ENCODE results near the gene USP48. TPM values are rescaled to one million over a fixed set of nuclear protein-coding genes. Genes with fewer than 3 reads are reported as not detected.
"Not testable (repeated sequence)": the region's sequence is repeated elsewhere in the genome, so short reads cannot be mapped to it uniquely, and the experiment has no call there.

Gene USP48
- total and polyA plus RNA-seq, 5 donors from 2014 or later: 31.3 to 126 (median 39.2) TPM

DNA sequence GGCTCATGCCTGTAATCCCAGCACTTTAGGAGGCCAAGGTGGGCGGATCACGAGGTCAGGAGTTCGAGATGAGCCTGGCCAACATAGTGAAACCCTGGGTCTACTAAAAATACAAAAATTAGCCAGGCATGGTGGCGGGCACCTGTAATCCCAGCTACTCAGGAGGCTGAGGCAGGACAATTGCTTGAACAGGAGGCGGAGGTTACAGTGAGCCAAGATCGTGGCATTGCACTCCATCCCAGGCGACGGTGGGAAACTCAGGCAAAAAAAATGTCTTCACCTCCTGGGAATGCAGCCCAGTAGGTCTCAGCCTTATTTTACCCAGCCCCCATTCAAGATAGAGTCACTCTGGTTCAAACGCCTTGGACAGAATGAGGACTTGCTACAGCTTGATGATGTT is 2.8 kb upstream of the USP48 start:
- not testable (repeated sequence) for H3K9me3 Mint-ChIP-seq; H3K27ac ChIP-seq (ENCODE audit: insufficient read depth, low read length, poor library complexity, severe bottlenecking); H3K27me3 ChIP-seq (ENCODE audit: control insufficient read depth, insufficient read depth, low read length); H3K36me3 Mint-ChIP-seq; H3K4me3 ChIP-seq (ENCODE audit: low read depth, low read length); ATAC-seq (ENCODE audit: low read depth in 2 of 2); H3K9me3 ChIP-seq (ENCODE audit: control insufficient read depth in 2 of 2, low read length in 2 of 2); H3K27ac Mint-ChIP-seq; DNase-seq; H3K36me3 ChIP-seq (ENCODE audit: control insufficient read depth, insufficient read depth, low read length)
- peaks cover 12% of the 10 kb centered on the region for H3K4me1 ChIP-seq (ENCODE audit: control insufficient read depth, insufficient read depth, low read length, poor library complexity, severe bottlenecking)
- peaks cover 8 to 17% (median 12%) of the 10 kb centered on the region in 4 donors for H3K4me1 Mint-ChIP-seq
- peak overlapping the region in 1 of 4 donors; percentile 27 for H3K4me3 Mint-ChIP-seq
- H3K27me3 Mint-ChIP-seq: peaks cover 28% of the 10 kb centered on the region

DNA sequence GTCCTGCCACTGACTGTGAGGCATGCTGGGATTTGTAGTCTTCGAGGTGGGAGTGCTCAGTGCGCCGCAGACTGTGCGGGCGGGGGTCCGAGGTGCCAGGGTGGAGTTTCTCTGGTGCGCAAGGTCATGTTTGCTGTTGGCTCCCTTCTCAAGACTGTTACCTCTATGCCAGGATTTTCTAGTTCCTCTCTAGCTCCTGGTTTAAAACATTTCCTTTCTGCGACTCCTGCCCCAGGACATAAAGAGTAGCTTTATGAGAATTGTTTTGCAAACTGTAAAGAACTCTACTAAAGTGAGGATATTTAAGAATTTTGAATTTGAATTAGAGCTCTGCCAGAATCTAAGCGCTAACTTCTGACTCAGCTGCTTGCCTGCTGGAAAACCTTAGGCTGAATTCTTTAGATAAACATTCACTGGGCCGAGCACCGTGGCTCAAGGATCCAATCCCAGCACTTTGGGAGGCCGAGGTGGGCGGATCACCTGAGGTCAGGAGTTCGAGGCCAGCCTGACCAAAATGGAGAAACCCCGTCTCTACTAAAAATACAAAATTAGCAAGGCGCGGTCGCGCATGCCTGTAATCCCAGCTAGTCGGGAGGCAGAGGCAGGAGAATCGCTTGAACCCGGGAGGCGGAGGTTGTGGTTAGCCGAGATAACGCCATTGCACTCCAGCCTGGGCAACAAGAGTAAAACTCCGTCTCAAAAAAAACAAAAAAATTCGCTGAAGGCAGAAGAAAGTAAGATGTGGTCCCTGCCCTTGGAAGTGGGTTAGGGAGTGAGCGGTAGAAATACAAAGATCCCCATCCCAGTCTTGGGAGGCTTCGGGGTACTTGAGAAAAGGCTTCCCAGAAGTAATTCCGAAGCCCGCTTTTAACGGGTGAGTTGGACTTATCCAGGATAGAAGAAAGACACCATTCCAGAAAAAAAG is 992 bp upstream of the USP48 start:
- H3K4me1 ChIP-seq (ENCODE audit: control insufficient read depth, insufficient read depth, low read length, poor library complexity, severe bottlenecking): peaks cover 29% of the 10 kb centered on the region
- peak overlapping the region; percentile 91 to 95 (median 92) for H3K4me3 Mint-ChIP-seq
- H3K27me3 Mint-ChIP-seq: peaks cover 28% of the 10 kb centered on the region
- ATAC-seq (ENCODE audit: low read depth in 2 of 2) (no peak), DNase-seq (no peak)
- H3K36me3 ChIP-seq (ENCODE audit: control insufficient read depth, insufficient read depth, low read length): no peaks in the 10 kb centered on the region
- no peaks in the 10 kb centered on the region for H3K9me3 Mint-ChIP-seq
- peak overlapping the region; percentile 98 to 100 (median 100) for H3K27ac Mint-ChIP-seq
- H3K4me1 Mint-ChIP-seq: peaks cover 19 to 32% (median 25%) of the 10 kb centered on the region in 4 donors
- no peaks in the 10 kb centered on the region for H3K9me3 ChIP-seq (ENCODE audit: control insufficient read depth in 2 of 2, low read length in 2 of 2)
- H3K36me3 Mint-ChIP-seq: peaks cover 3% of the 10 kb centered on the region
- H3K4me3 ChIP-seq (ENCODE audit: low read depth, low read length): peak overlapping the region; percentile 95
- no peaks in the 10 kb centered on the region for H3K27me3 ChIP-seq (ENCODE audit: control insufficient read depth, insufficient read depth, low read length)
- H3K27ac ChIP-seq (ENCODE audit: insufficient read depth, low read length, poor library complexity, severe bottlenecking): peak overlapping the region; percentile 100

DNA sequence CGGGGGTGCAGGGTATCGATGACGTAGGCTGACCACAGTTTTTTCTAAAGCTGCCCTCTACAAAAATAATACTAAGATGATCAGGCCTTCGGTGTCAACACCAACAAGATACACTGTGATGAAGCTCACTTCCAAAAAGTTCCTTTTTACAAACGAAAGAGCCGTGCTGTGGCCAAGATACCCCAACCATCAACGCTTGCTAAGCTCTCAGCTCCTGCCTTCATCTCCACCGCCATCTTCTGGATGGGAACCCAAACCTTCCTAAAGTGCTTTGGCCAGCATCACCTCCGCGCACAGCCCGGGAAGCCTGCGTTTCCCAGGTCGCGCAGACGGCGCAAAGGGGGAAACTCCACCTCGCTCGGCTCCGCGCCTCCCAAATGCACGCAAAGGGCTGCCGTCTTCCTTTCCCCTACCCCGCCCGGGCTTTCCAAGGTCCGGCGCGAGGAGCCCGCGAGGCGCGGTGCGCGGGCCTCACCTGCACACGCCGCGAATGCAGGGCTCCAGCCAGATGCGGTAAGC is 541 bp downstream of the USP48 start:
- Mint-ChIP-seq H3K4me1 (peaks cover 21 to 44% (median 34%) of the 10 kb centered on the region in 4 donors), H3K4me3 (peak overlapping the region; percentile 91 to 95 (median 92)), H3K27me3 (peaks cover 23% of the 10 kb centered on the region), H3K9me3 (no peaks in the 10 kb centered on the region), H3K27ac (peak overlapping the region; percentile 96 to 100 (median 100)), H3K36me3 (peaks cover 4% of the 10 kb centered on the region)
- Histone ChIP-seq H3K36me3 (ENCODE audit: control insufficient read depth, insufficient read depth, low read length) (no peaks in the 10 kb centered on the region), H3K27ac (ENCODE audit: insufficient read depth, low read length, poor library complexity, severe bottlenecking) (peak overlapping the region; percentile 100), H3K27me3 (ENCODE audit: control insufficient read depth, insufficient read depth, low read length) (no peaks in the 10 kb centered on the region), H3K4me1 (ENCODE audit: control insufficient read depth, insufficient read depth, low read length, poor library complexity, severe bottlenecking) (peaks cover 32% of the 10 kb centered on the region), H3K4me3 (ENCODE audit: low read depth, low read length) (peak overlapping the region; percentile 97), H3K9me3 (ENCODE audit: control insufficient read depth in 2 of 2, low read length in 2 of 2) (no peaks in the 10 kb centered on the region)
- DNase-seq (peak; percentile 54 to 73 (median 63)), ATAC-seq (ENCODE audit: low read depth in 2 of 2) (peak; percentile 4 to 7)

DNA sequence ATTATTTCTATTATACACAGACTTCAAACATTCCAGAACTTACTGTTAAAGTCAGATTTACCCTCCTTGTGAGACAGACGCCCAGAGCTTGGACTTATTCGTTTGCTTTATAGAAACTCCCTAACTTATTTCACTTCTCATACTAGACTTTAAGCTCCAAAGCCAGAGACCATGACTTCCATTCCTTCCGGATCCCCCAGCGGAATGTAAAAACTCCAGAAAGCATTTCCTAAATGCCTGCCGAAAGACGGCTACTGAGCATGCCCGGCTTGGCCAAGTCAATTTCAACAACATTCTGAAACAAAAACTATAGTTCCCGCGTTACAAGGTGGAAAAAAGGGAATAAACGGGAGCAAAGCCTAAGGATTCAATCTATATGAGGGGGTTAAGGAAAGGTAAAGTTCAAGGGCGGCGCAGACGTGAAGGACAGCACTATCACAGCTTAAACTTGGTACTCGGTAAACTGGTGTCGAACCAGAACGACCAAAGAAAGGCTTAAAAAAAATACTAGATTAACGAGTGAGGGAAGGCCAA is 1.1 kb downstream of the USP48 start:
- peaks cover 21 to 49% (median 37%) of the 10 kb centered on the region in 4 donors for H3K4me1 Mint-ChIP-seq
- no peaks in the 10 kb centered on the region for H3K9me3 Mint-ChIP-seq
- Histone ChIP-seq H3K4me3 (ENCODE audit: low read depth, low read length) (peak overlapping the region; percentile 97), H3K27ac (ENCODE audit: insufficient read depth, low read length, poor library complexity, severe bottlenecking) (peak overlapping the region; percentile 100), H3K4me1 (ENCODE audit: control insufficient read depth, insufficient read depth, low read length, poor library complexity, severe bottlenecking) (peaks cover 37% of the 10 kb centered on the region), H3K9me3 (ENCODE audit: control insufficient read depth in 2 of 2, low read length in 2 of 2) (no peaks in the 10 kb centered on the region), H3K36me3 (ENCODE audit: control insufficient read depth, insufficient read depth, low read length) (no peaks in the 10 kb centered on the region), H3K27me3 (ENCODE audit: control insufficient read depth, insufficient read depth, low read length) (no peaks in the 10 kb centered on the region)
- DNase-seq (no peak), ATAC-seq (ENCODE audit: low read depth in 2 of 2) (no peak)
- H3K27ac Mint-ChIP-seq: peak overlapping the region; percentile 96 to 100 (median 100)
- H3K27me3 Mint-ChIP-seq: peaks cover 20% of the 10 kb centered on the region
- H3K36me3 Mint-ChIP-seq: peaks cover 6% of the 10 kb centered on the region
- peak overlapping the region; percentile 91 to 95 (median 92) for H3K4me3 Mint-ChIP-seq

DNA sequence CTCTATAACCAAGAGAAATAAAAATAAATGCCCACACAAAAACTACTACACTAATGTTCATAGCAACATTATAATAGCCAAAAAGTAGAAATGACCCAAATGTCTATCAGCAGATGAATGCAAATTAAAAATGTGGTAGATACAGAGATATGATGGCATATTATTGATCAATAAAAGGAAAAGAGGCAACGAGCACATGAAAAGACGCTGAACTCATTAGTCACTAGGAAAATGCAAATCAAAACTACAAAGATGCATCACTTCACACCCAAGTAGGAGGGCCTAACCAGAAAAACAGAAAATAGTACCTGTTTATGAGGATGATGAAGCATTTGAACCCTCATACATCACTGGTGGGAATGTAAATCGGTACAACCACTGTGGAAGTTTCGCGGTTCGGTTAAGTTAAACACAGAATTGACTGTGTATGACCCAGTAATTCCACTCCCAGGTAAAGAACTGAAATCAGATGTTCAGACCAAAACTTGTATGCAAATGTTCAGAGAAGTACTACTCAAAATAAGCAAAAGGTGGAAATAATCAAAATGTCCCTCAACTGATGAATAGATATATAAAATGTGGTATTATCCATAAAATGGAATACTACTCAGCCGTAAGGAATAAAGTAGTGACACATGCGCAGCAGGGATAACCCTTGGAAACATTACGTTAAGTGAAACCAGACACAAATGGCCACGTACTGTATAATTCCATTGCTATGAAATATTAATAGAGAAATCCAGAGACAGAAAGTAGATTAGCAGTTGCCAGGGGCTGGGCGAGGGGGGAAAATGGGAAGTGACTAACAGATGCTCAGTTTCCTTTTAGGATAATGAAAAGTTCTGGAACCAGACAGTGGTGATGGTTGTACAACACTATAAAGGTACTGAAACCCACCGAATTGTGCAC is 3.1 kb downstream of the USP48 start:
- peaks cover 32 to 68% (median 50%) of the 10 kb centered on the region in 4 donors for H3K4me1 Mint-ChIP-seq
- H3K27ac Mint-ChIP-seq: peak overlapping the region; percentile 88 to 95 (median 90)
- H3K36me3 Mint-ChIP-seq: peaks cover 6% of the 10 kb centered on the region
- H3K4me3 ChIP-seq (ENCODE audit: low read depth, low read length): peak overlapping the region; percentile 91
- no peak for ATAC-seq (ENCODE audit: low read depth in 2 of 2)
- no peaks in the 10 kb centered on the region for H3K27me3 ChIP-seq (ENCODE audit: control insufficient read depth, insufficient read depth, low read length)
- peaks cover 52% of the 10 kb centered on the region for H3K4me1 ChIP-seq (ENCODE audit: control insufficient read depth, insufficient read depth, low read length, poor library complexity, severe bottlenecking)
- H3K36me3 ChIP-seq (ENCODE audit: control insufficient read depth, insufficient read depth, low read length): no peaks in the 10 kb centered on the region
- H3K9me3 ChIP-seq (ENCODE audit: control insufficient read depth in 2 of 2, low read length in 2 of 2): no peaks in the 10 kb centered on the region
- peak overlapping the region; percentile 78 to 95 (median 86) for H3K4me3 Mint-ChIP-seq
- DNase-seq: peak in 2 of 3 donors; percentile 19 to 55
- no peaks in the 10 kb centered on the region for H3K9me3 Mint-ChIP-seq
- peaks cover 18% of the 10 kb centered on the region for H3K27me3 Mint-ChIP-seq
- peak overlapping the region; percentile 73 for H3K27ac ChIP-seq (ENCODE audit: insufficient read depth, low read length, poor library complexity, severe bottlenecking)

DNA sequence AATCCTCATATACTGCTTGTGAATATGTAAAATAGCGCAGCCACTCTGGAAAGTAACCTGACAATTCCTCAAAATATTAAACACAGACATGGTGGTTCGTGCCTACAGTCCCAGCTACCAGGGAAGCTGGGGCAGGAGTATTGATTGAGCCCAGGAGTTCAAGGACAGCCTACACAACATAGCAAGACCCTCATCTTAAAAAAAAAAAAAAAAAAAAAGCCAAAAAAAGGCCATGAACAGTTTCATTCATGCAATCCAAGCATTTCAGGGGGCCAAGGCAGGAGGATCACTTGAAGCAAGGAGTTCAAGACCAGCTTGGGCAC is 4.6 kb downstream of the USP48 start:
- Mint-ChIP-seq H3K27ac (peak overlapping the region; percentile 55 to 86 (median 76)), H3K4me1 (peaks cover 27 to 74% (median 54%) of the 10 kb centered on the region in 4 donors), H3K36me3 (peaks cover 6% of the 10 kb centered on the region), H3K4me3 (peak overlapping the region; percentile 65 to 89 (median 74)), H3K9me3 (no peaks in the 10 kb centered on the region), H3K27me3 (peaks cover 12% of the 10 kb centered on the region)
- Histone ChIP-seq H3K4me1 (ENCODE audit: control insufficient read depth, insufficient read depth, low read length, poor library complexity, severe bottlenecking) (peaks cover 66% of the 10 kb centered on the region), H3K27me3 (ENCODE audit: control insufficient read depth, insufficient read depth, low read length) (no peaks in the 10 kb centered on the region), H3K36me3 (ENCODE audit: control insufficient read depth, insufficient read depth, low read length) (no peaks in the 10 kb centered on the region), H3K9me3 (ENCODE audit: control insufficient read depth in 2 of 2, low read length in 2 of 2) (no peaks in the 10 kb centered on the region), H3K4me3 (ENCODE audit: low read depth, low read length) (no peak overlapping the region), H3K27ac (ENCODE audit: insufficient read depth, low read length, poor library complexity, severe bottlenecking) (no peak overlapping the region)
- ATAC-seq (ENCODE audit: low read depth in 2 of 2) (no peak), DNase-seq (no peak)

DNA sequence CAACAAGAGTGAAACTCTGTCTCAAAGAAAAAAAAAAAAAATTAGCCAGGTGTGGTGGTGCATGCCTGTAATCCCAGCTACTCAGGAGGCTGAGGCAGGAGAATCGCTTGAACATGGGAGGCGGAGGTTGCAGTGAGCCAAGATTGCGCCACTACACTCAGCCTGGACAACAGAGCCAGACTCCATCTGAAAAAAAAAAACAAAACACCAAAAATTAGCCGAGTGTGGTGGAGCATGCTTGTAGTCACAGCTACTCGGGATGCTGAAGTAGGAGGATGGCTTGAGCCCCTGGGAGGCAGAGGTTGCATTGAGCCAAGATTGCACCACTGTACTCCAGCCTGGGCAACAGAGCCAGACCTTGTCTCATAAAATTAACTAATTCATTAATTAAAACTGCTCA is 6.0 kb downstream of the USP48 start:
- H3K4me1 ChIP-seq (ENCODE audit: control insufficient read depth, insufficient read depth, low read length, poor library complexity, severe bottlenecking): peaks cover 76% of the 10 kb centered on the region
- Mint-ChIP-seq H3K4me3 (peak overlapping the region in 3 of 4 donors; percentile 48 to 89 (median 61)), H3K27ac (peak overlapping the region in 1 of 3 donors; percentile 74), H3K4me1 (peaks cover 24 to 80% (median 58%) of the 10 kb centered on the region in 4 donors)
- H3K27me3 ChIP-seq (ENCODE audit: control insufficient read depth, insufficient read depth, low read length); DNase-seq; H3K36me3 ChIP-seq (ENCODE audit: control insufficient read depth, insufficient read depth, low read length); H3K27me3 Mint-ChIP-seq; H3K9me3 ChIP-seq (ENCODE audit: control insufficient read depth in 2 of 2, low read length in 2 of 2); ATAC-seq (ENCODE audit: low read depth in 2 of 2); H3K27ac ChIP-seq (ENCODE audit: insufficient read depth, low read length, poor library complexity, severe bottlenecking); H3K4me3 ChIP-seq (ENCODE audit: low read depth, low read length); H3K9me3 Mint-ChIP-seq; H3K36me3 Mint-ChIP-seq: not testable (repeated sequence)
